Iris pigment epithelial cell (primary cell): ENCODE data around the gene SPTY2D1.
A peak's percentile ranks its signal among the peaks of the same experiment; 100 is the strongest.
"Not testable (repeated sequence)": the region's sequence is repeated elsewhere in the genome, so short reads cannot be mapped to it uniquely, and the experiment has no call there.

Source experiments
- DNase-seq: peaks from one replicate; pipeline ENCODE4 v3.0.0-alpha.2; 2011; ENCODE audit warnings: low read depth

The SPTY2D1 gene

GRCh38 chr11:18617688-18618341 is 16.3 kb downstream of the SPTY2D1 start:
- peak; percentile 81 for DNase-seq

GRCh38 chr11:18615628-18616392 is 18.3 kb downstream of the SPTY2D1 start:
- DNase-seq, result peak; percentile 62

DNA sequence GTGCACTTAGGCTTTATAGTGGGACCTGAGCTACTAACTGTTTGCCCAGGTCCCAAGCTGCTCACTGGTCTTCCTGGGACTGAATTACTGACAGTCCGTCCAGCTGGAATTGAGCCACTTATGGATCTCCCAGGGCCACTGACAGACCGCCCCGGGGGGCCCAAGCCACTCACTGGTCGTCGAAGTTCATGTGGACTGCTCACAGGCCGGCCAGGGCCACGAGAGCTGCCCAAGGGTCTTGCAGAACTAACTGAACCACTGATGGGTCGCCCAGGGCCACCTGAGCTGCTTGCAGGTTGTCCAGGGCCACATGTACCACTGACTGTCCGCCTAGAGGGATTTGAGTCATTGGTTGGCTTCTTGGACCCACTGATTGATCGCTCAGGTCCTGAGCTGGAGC is 19.5 kb downstream of the SPTY2D1 start:
- DNase-seq, result no peak

- no peak for DNase-seq
These were observed 21.7 kb downstream of the SPTY2D1 start for GRCh38 chr11:18612394-18612793.

DNA sequence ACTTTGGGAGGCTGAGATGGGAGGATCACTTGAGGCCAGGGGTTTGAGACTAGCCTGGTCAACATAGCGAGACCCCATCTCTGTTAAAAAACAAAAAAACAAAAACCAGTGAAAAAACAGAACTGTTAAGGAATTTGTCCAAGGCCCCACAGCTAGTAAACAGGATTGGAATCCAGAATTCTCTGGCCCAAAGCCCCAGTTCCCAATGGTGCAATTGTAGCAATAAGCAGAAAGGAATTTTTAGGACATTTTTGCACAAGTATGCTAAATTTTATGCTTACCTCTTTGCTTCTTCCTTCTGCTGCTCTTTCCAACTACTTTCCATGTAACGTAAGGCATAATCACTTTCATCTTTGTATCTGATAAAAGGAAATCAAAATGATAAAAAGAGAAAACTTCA is 22.9 kb downstream of the SPTY2D1 start:
- DNase-seq, result no peak

DNA sequence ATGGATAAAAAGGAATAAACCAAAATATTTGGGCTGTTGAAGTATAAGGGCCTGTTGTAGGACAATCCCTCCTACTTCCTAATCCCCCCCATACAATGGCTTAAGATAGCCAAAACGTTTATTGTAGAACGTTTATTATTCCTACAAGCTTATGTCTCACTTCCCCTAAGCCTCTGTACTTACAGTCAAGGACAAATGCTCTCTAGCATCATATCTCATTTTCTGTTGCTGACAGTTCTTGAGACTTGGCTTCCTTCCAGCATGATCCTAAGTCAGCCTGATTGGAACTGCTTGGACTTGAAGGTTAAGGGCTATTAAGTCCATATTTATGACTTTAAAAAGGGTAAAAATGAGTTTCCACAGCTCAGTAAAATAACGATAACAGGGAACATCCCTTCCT is 25.8 kb downstream of the SPTY2D1 start:
- DNase-seq, result peak; percentile 78

DNA sequence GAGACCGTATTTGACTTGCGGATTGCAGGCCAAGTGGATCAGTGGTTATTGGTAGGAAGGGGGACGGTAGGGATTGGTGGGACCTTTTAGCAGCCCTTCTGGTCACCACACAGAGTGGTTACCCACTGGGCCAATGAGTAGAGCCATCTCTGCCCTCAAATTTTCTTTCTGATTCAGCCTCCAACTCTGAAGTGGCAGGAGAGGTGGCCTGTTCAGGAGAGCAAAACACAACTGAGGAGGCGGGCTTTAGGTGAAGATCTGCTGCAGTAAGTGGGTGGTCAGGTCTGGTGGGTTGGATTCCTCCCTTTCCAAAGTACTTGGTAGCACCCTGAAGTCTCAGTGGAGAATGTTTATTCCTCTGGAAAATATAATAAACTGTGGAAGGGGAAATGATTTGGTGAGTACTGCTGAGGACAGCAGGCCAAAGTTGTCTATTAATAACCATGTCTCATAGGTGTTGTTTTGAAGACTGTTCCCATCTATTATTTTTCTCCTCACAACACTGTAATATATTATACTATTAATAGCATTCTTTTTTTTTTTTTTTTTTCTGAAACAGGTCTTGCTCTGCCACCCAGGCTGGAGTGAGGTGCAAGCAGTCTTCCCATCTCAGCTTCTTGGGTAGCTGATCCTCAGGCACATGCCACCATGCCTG is 33.1 kb downstream of the SPTY2D1 start:
- no peak for DNase-seq

GRCh38 chr11:18599739-18600230 is 34.4 kb downstream of the SPTY2D1 start, which contains the start of gene MISFA:
Gene MISFA (plus strand): TSS chr11:18599789. CDS start chr11:18599929, 140 bp downstream.
- DNase-seq, result peak; percentile 42

GRCh38 chr11:18594999-18595749 is 39.0 kb downstream of the SPTY2D1 start:
- peak; percentile 76 for DNase-seq

DNA sequence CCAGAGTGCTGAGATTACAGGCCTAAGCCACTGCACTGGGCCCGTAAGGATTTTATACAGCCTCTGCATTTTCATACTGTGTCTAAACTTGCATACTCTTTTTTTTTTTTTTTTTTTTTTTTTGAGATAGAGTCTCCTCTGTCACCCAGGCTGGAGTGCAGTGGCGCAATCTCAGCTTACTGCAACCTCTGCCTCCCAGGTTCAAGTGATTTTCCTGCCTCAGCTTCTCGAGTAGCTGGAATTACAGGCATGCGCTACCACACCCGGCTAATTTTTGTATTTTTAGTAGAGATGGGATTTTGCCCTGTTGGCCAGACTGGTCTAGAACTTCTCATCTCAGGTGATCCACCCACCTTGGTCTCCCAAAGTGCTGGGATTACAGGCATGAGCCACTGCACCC is 40.1 kb downstream of the SPTY2D1 start:
- not testable (repeated sequence) for DNase-seq

GRCh38 chr11:18590571-18590970 is 43.6 kb downstream of the SPTY2D1 start:
- DNase-seq, result peak; percentile 27

DNA sequence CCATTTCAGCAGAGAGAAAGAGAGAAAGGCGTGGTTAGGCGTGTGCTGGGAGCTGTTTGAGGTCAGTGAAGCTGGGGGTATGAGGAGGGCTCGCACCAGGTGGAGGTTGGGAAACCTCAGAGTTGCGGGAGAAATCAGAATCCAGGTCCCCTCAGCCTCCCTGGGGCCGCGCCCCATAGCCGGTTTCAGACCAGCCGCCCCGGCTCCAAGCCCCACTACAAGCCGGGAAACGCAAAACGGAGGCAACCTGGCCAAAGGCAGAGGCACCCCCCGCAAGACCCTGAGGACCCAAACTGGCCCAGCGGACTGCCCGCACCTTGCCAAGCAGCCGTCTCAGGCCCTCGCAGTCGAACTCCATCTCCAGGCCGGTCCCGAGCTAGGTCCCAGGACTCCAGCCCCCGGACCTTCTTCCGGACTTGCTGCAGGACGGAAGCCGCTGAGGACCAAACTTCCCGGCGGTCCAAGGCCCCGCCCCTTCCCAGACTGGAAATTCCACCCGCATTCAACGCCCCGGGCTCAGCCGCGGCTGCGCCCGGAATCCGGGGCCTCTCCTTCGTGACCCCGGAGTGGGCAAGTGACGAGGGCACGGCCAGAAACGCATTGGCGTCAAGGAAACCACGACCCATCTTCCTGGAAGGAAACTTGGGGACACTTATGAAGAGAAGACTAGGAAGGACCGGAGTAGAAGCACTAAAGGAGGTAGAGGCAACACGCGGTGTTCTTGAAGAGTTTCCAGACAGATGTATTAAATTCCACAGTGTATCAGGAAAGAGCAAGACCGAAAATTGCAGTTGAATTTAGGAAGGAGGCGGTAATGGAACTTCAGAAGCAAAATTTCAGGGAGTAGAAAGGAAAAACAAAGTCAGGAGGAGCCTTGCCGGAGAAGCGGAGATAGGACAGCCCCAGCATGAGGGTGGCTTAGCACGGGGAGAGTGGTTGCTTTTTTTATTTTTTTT is 45.6 kb downstream of the SPTY2D1 start, which contains the start of gene UEVLD:
Gene UEVLD (minus strand): TSS at position 438 of the 956 bp plus-strand sequence. CDS start 80 bp downstream, at position 358.
- peak; percentile 90 for DNase-seq

GRCh38 chr11:18581825-18582224 is 52.3 kb downstream of the SPTY2D1 start:
- DNase-seq, result no peak

DNA sequence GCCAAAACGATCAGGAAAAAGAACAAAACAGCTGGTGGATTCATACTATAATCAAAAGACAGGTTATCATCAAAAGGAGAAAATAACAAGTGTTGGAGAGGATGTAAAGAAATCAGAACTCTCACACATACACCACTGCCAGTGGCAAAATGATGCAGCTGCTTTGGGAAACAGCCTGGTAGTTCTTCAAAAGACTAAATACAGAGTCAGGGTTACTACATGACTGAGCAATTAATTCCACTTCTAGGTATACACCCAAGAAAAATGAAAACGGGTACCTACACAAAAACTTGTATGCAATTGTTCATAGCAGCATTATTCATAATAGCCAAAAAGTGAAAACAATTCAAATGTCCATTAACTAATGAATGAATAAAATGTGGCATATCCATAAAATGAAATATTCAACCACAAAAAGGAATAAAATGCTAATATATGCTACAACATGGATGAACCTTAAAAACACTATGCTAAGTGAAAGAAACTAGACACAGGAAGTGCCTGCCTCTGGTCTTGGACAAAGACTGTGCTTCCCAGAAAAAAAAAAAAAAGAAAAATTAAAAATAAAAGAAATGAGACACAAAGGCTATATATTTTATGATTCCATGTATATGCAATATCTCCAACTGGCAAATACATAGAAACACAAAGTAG is 53.9 kb downstream of the SPTY2D1 start:
- no peak for DNase-seq

- DNase-seq, result no peak
These were observed 55.1 kb downstream of the SPTY2D1 start for GRCh38 chr11:18578975-18579598.

- no peak for DNase-seq
These were observed 58.8 kb downstream of the SPTY2D1 start for GRCh38 chr11:18575361-18575760.

DNA sequence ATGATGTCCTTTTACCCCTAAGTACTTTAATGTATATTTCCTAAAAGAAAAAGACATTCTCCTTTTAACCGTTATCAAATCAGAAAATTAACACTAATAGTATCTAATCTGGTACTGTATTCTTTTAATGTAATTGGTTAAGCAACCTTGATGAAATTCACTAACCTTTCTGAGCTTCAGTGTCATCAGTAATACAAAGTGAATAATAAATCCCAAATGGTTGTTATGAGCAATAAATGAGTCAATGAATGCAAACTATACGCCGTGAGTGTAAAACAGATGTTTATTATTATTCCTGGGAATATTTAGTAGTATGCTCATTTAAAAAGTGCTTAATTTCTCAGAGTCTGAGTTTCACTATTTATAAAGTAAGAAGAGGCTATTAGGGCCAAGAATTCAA is 67.1 kb downstream of the SPTY2D1 start:
- DNase-seq, result no peak

- peak; percentile 53 for DNase-seq
These were observed 67.7 kb downstream of the SPTY2D1 start for GRCh38 chr11:18566406-18566805.

GRCh38 chr11:18564149-18564548 is 70.0 kb downstream of the SPTY2D1 start:
- no peak for DNase-seq
